Measurements from ENCODE around the gene NECAP2.
"Not testable (repeated sequence)": the region's sequence is repeated elsewhere in the genome, so short reads cannot be mapped to it uniquely, and the experiment has no call there.

DNA sequence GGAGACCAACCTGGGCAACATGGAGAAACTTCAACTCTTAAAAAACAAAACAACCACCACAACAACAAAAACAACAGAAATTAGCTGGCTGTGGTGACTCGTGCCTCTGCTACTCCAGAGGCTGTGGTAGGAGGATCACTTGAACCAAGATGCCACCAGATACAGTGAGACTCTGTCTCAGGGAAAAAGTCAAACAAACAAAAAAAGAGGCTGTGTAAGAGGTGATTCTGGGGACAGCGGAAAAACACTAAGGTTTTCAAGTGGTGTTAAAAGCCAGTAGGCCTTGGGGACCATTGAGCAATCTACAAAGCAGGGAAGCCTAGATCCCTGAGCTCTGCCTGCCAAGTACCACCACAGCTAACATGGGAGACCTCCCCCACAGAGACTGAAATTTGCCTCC is 65.3 kb downstream of the NECAP2 start:
- TF ChIP-seq CTCF (IDR thresholded peaks at IDR 0.05); POLR2A (IDR thresholded peaks at IDR 0.05); POLR2AphosphoS5 (IDR thresholded peaks at IDR 0.05; ENCODE audit: insufficient read depth in 1 of 2, low read depth in 1 of 2): not testable (repeated sequence)
